HG02798 (cell line): Measurements from ENCODE around the gene MRPL43.
A peak's percentile ranks its signal among the peaks of the same experiment; 100 is the strongest.

Experiments
- ATAC-seq: cut with Tn5 transposase; IDR thresholded peaks from one replicate; pipeline ENCODE4 v1.9.1; 2021; ENCODE audit warnings: mild to moderate bottlenecking; ENCODE audit not compliant: unreplicated experiment, poor library complexity

MRPL43 gene

DNA sequence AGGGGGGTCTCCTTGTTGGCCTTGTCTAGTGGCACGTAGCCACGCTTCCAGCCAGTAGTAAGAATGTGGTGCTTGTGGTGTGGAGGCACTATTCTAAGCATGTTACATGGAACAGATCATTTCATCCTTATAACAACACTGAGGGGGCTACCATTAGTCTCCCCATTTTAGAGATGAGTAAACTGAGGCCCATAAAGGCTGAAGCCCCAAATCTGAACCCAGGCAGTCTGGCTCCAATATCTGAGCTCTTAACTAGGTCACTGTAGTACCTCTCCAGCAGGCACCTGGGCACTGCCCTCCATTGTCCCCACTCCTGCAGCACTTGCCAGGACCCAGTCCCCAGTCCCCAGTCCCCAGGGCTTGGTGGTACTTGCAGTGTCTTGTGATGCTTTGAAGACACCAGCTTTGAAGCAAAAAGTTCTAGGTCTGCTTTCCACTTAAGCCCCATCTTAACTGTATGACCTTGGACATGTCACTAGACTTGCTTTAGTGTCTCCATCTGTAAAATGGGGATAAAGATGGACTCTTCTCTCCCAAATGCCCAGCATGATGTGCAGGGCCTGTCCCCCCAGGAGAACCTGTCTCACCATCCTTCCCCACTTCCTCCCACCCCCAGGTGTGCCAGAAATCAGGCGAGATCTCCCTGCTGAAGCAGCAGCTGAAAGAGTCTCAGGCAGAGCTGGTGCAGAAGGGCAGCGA, 18.7 kb upstream of the MRPL43 start:
- no peak for ATAC-seq

- ATAC-seq: no peak
Observed at GRCh38 chr10:101005361-101005760, 18.1 kb upstream of the MRPL43 start.

GRCh38 chr10:101003639-101004206, 16.4 kb upstream of the MRPL43 start:
- no peak for ATAC-seq

DNA sequence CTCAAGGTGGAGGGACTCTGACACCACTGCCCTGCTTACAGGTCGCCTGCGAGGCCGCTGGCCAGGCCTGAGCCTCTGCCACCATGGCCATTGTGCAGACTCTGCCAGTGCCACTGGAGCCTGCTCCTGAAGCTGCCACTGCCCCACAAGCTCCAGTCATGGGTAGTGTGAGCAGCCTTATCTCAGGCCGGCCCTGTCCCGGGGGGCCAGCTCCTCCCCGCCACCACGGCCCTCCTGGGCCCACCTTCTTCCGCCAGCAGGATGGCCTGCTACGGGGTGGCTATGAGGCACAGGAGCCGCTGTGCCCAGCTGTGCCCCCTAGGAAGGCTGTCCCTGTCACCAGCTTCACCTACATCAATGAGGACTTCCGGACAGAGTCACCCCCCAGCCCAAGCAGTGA, 15.2 kb upstream of the MRPL43 start:
- no peak for ATAC-seq

DNA sequence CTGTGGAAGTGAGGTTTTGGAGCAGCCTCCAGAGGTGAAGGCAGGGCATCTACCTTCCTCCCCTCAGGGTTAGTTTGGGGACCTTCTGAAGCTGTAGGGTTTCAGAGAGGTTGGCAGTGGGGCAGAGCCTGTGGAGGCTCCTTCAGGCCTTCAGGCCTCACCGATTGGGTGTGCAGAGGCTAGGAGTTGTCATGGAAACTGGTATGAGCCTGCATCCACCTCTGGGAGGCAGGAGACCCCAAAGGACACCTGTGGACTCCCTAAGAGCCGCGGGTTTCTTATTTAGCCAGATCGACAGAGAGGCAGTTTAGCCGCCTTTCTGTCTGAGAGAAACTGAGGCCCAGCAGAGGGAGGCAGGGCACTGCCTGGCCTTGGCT, 14.3 kb upstream of the MRPL43 start:
- no peak for ATAC-seq

GRCh38 chr10:101000915-101001658, 13.8 kb upstream of the MRPL43 start:
- ATAC-seq: no peak

- no peak for ATAC-seq
Observed at GRCh38 chr10:101000127-101000914, 13.0 kb upstream of the MRPL43 start.

- no peak for ATAC-seq
Observed at GRCh38 chr10:100999742-101000126, 12.4 kb upstream of the MRPL43 start, which contains the start of gene LZTS2. TSS of gene LZTS2 (plus strand) at chr10:100999808. CDS start at chr10:101002539, 2,731 bp downstream.

DNA sequence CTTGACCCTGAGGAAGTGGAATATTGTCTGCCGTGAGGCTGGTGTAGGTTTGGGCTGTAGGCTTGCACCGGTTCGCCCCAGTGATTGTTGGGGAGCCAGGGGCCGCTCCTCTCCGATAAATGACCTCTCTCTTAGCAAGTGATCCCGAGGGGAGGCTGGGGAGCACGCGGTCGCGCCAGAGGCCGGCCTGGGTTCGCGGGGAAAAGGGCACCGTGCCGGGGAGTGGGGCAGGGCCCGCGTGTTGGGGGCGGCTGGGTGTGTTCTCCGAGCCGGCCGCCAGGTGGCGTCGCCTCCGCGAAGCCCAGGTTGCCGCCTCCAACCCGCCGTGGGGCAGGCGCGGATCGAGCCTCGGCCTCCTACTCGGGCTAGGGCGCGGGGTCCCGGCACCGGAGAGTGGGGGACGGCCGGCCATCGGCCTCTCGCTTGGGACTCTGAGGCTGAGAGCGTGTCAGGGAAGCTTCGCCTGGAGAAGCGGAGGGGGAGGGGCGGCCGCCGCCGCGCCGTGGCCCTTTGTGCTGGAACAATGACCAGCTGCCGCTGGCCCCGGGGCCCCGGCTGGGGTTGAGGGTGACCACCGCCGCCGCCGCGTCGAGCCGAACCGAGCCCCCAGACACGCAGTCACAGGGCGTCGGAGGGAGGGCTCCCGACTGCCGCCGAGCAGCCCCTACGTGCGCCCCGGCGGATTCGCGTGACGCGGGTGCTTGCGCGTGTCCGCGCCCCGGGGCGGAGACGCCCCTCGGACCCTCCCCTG, 11.9 kb upstream of the MRPL43 start:
- ATAC-seq: peak; percentile 61

GRCh38 chr10:100998183-100998990, 11.1 kb upstream of the MRPL43 start:
- peak; percentile 25 for ATAC-seq

DNA sequence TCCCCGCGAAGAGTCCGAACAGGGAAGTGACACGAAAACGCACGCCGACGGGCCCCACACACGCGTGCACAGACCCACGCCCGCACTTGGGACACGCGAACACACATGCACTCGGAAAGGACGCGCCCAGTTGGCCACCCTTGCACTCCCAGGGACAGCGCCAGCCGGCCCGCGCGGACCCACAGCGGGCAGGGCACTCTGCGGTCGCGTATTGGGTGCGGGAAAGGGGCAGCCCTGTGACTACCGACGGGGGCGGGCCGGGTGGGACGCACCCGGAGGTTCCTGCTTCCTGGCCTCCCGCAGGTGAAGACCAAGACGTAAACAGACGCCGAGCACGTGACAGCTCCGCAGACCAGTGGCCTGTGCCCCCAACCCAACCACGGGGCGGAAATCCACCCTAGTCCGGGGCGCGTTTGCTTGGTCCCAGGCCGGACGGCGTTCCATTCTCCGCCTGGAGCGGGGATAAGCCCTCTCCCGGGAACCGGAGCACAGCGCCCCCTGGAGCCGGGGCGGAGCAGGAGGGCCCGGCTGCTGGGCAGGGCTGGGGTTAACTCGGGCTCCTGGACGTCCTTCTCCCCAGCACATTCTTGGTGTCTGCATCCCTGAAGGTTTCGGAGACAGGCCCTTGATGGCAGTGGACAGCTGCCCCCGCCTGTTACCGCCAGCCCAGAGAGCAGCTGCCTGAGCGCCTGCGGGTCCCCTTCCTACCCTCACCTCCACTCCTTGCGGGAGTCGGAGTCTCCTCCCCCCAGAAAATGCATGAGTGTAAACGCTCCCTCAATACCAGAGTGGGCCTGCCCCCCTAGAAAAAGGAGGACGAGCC, 10.3 kb upstream of the MRPL43 start:
- peak; percentile 34 for ATAC-seq

GRCh38 chr10:100996678-100997359, 9.5 kb upstream of the MRPL43 start:
- ATAC-seq: no peak

DNA sequence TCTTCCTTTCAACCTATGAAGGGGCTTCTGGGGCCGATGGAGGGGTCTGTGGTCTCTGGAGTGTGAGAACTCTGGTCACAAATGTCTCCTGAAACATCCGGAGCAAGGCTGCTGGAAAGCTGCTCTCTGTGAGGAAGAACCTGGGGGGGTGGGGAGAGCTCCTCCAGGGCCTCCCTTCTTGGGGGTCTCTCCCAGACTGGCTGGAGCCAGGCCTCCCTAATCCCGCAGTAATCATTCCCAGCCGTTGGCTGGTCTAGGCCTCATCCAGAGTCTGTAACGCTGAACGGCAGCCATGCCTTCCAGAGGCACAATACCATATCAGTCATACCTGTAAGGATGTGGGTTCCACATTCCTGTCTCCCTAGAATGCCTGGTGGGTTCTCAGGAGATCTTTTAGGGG, 7.9 kb upstream of the MRPL43 start:
- no peak for ATAC-seq

DNA sequence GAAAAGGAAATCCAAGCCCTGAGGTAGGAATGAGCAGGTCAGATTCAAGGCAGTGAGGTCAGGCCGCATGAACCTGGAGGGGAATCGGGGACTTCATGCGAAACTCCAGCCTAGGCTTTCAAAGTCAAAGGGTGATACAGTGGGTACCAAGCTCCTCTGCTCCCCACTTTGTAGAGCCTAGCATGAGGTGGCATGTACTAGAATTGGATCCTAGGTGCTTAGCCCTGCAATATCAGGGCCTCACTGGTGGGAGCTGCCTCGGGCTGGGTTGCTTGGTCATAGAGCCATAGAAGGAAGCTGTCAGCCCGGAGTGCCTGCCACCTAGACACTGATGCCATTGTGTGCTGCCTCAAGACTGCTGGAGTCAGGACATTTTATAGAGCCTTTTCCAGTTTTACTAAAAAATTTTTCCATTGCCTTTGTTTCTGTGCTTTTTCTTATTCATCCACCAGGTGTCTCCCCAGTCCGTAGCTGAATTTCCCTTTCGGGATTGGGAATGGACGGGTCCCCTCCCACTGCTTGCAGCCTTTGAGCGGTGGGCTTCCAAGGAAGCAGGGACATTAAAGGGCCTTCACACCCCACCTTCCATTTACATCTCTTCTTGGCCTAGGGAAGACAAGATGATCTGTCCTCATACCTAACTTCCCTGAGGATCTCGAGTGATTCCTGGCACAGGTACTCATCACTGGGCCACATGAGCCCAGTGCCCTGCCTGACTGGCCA, 6.8 kb upstream of the MRPL43 start:
- no peak for ATAC-seq

- no peak for ATAC-seq
Observed at GRCh38 chr10:100989088-100989487, 1.8 kb upstream of the MRPL43 start.

DNA sequence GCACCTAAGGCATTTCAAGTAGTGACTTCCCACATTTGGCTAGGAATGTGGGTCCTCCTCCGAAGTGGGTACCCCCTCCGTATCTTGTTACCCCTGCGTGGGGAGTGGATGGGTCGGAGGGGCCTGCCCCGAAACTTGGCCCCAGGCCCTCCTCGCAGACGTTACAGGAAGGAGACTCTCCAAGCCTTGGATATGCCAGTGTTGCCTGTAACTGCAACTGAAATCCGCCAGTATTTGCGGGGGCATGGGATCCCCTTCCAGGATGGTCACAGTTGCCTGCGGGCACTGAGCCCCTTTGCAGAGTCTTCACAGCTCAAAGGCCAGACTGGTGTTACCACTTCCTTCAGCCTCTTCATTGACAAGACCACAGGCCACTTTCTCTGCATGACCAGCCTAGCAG, 869 bp upstream of the MRPL43 start:
- no peak for ATAC-seq

- peak; percentile 8 for ATAC-seq
Observed at GRCh38 chr10:100987685-100988049, 370 bp upstream of the MRPL43 start.
